Fibroblast of lung (primary cell): ENCODE data around the gene PRICKLE1. TPM values are rescaled to one million over a fixed set of nuclear protein-coding genes. Genes with fewer than 3 reads are reported as not detected.

Source experiments
- DNase-seq, 2 donors: peaks; one replicate each; pipeline versions ENCODE4 v3.0.0 to v3.0.0-alpha.2; 2010; ENCODE audit warnings: low read depth in 2 of 2
- H2AFZ ChIP-seq: 2 replicates; pipeline ENCODE4 v1.5.1; 2012; ENCODE audit warnings: low read length, control low read depth, inconsistent platforms
- H3K27ac ChIP-seq: 2 replicates; pipeline ENCODE4 v1.5.1; 2011; ENCODE audit warnings: low read length, control low read depth; ENCODE audit not compliant: insufficient read depth
- H3K27me3 ChIP-seq: 2 replicates; pipeline ENCODE4 v1.5.1; 2011; ENCODE audit warnings: mild to moderate bottlenecking, low read length; ENCODE audit not compliant: control insufficient read depth, insufficient read depth
- H3K36me3 ChIP-seq: 2 replicates; pipeline ENCODE4 v1.5.1; 2011; ENCODE audit warnings: low read length; ENCODE audit not compliant: control insufficient read depth, insufficient read depth
- H3K4me1 ChIP-seq: 2 replicates; pipeline ENCODE4 v1.5.1; 2011; ENCODE audit warnings: low read length; ENCODE audit not compliant: control insufficient read depth, insufficient read depth; ENCODE audit errors: extremely low read depth
- H3K4me2 ChIP-seq: 2 replicates; pipeline ENCODE4 v1.5.1; 2011; ENCODE audit warnings: low read length, control low read depth; ENCODE audit not compliant: insufficient read depth; ENCODE audit errors: extremely low read depth
- H3K4me3 ChIP-seq, 4 experiments: fragments of 200-600 bp in 1 of 4; sonication (generic) in 1 of 4; replicated peaks in 1 of 4; 2 replicates each; pipeline ENCODE4 v1.5.1; 2011 to 2016; ENCODE audit warnings: low read length in 4 of 4, low read depth in 3 of 4, mild to moderate bottlenecking in 3 of 4, control low read depth in 2 of 4, inconsistent platforms in 1 of 4, mixed read lengths in 1 of 4; ENCODE audit not compliant: insufficient read depth in 1 of 4; ENCODE audit errors: control extremely low read depth in 1 of 4
- H3K79me2 ChIP-seq: 2 replicates; pipeline ENCODE4 v1.5.1; 2012; ENCODE audit warnings: mild to moderate bottlenecking, low read length, inconsistent platforms; ENCODE audit not compliant: control insufficient read depth, insufficient read depth
- H3K9ac ChIP-seq: 2 replicates; pipeline ENCODE4 v1.5.1; 2011; ENCODE audit warnings: mild to moderate bottlenecking, low read length, control low read depth; ENCODE audit not compliant: insufficient read depth
- H3K9me3 ChIP-seq: 2 replicates; pipeline ENCODE4 v1.5.1; 2012; ENCODE audit warnings: low read depth, low read length; ENCODE audit not compliant: control insufficient read depth, insufficient read depth
- H4K20me1 ChIP-seq: 2 replicates; pipeline ENCODE4 v1.5.1; 2011; ENCODE audit warnings: low read length; ENCODE audit not compliant: control insufficient read depth, insufficient read depth; ENCODE audit errors: extremely low read depth
- CTCF ChIP-seq, 2 donors: IDR thresholded peaks in 1 of 2; conservative IDR thresholded peaks in 1 of 2; 1 replicate in 1 of 2; 2 replicates in 1 of 2; pipeline ENCODE4 v1.5.1; 2011 to 2012; ENCODE audit warnings: low read length in 2 of 2, control low read depth in 1 of 2, inconsistent platforms in 1 of 2, low read depth in 1 of 2, mild to moderate bottlenecking in 1 of 2
- EZH2 ChIP-seq: IDR thresholded peaks from 2 replicates; pipeline ENCODE4 v1.5.1; 2012; ENCODE audit warnings: low read length, control low read depth, mild to moderate bottlenecking; ENCODE audit errors: missing control alignments
- polyA plus RNA-seq, 2 donors: library from polyadenylated mRNA; depleted of rRNA in 1 of 2; stranded (reverse) in 1 of 2; unstranded in 1 of 2; fragments of >200 nt; gene quantifications; 2 replicates each; pipeline ENCODE4 v1.2.1, GENCODE V29; 2011 to 2012; ENCODE audit warnings: missing spikeins in 1 of 2
- total RNA-seq: library from RNA; depleted of rRNA; stranded (reverse); fragments of >200 nt; gene quantifications from 2 replicates; pipeline ENCODE4 v1.2.1, GENCODE V29; 2014

Gene PRICKLE1
- total and polyA plus RNA-seq, 2 donors (not counting 1 experiment from before 2014, with no cell fraction given): 3.4 to 9.6 TPM

GRCh38 chr12:42445891-42446290 lies 143.7 kb downstream of the PRICKLE1 start:
- no peak for TF ChIP-seq CTCF (conservative IDR thresholded peaks at IDR 0.05 in 1 of 2, IDR thresholded peaks at IDR 0.05 in 1 of 2; ENCODE audit: low read depth in 1 of 2, low read length in 2 of 2)
- TF ChIP-seq EZH2: no peak
- H3K27me3 ChIP-seq: no peaks in the 10 kb centered on the region
- H2AFZ ChIP-seq: no peak overlapping the region
- no peak overlapping the region for H3K9ac ChIP-seq
- peaks cover 1% of the 10 kb centered on the region for H3K36me3 ChIP-seq
- peaks cover 4% of the 10 kb centered on the region for H3K4me1 ChIP-seq
- H3K4me2 ChIP-seq: no peak overlapping the region
- no peak overlapping the region for H3K4me3 ChIP-seq
- no peak overlapping the region for H3K27ac ChIP-seq
- no peak for DNase-seq
- H4K20me1 ChIP-seq: no peaks in the 10 kb centered on the region
- no peaks in the 10 kb centered on the region for H3K79me2 ChIP-seq
- H3K9me3 ChIP-seq: no peaks in the 10 kb centered on the region

- TF ChIP-seq EZH2 (no peak), CTCF (conservative IDR thresholded peaks at IDR 0.05 in 1 of 2, IDR thresholded peaks at IDR 0.05 in 1 of 2; ENCODE audit: low read depth in 1 of 2, low read length in 2 of 2) (no peak)
- DNase-seq: no peak
- Histone ChIP-seq H3K36me3 (peaks cover 1% of the 10 kb centered on the region), H3K9ac (no peak overlapping the region), H3K4me2 (no peak overlapping the region), H2AFZ (no peak overlapping the region), H3K27ac (no peak overlapping the region), H3K27me3 (no peaks in the 10 kb centered on the region), H3K4me1 (no peaks in the 10 kb centered on the region), H4K20me1 (no peaks in the 10 kb centered on the region), H3K4me3 (no peak overlapping the region), H3K9me3 (no peaks in the 10 kb centered on the region), H3K79me2 (no peaks in the 10 kb centered on the region)
Measured at GRCh38 chr12:42444192-42444943, 145.2 kb downstream of the PRICKLE1 start.

DNA sequence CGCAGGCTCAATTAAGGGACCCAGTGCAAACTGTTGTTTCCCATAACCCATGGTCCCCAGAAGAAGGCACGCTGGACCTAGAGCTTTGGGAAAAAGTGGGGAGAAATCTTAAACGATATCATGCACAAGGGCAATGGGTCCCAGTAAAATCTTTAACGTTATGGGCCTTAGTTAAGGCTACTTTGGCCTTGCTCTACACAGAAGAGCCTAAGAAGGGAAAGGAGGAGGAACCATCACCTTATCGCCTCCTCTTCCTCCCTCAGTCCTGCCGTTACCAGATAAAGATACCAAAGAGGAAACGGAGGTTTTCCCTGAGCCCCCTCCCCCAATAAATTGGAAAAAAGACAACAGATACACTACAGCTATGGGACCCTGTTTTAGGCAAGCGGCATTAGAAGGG lies 146.7 kb downstream of the PRICKLE1 start:
- H3K27ac ChIP-seq: no peak overlapping the region
- TF ChIP-seq CTCF (conservative IDR thresholded peaks at IDR 0.05 in 1 of 2, IDR thresholded peaks at IDR 0.05 in 1 of 2; ENCODE audit: low read depth in 1 of 2, low read length in 2 of 2): no peak
- no peak for TF ChIP-seq EZH2
- H3K9me3 ChIP-seq: no peaks in the 10 kb centered on the region
- H3K79me2 ChIP-seq: no peaks in the 10 kb centered on the region
- H4K20me1 ChIP-seq: no peaks in the 10 kb centered on the region
- H3K27me3 ChIP-seq: no peaks in the 10 kb centered on the region
- no peak overlapping the region for H3K9ac ChIP-seq
- H3K4me1 ChIP-seq: no peaks in the 10 kb centered on the region
- no peak for DNase-seq
- H3K4me2 ChIP-seq: no peak overlapping the region
- peaks cover 1% of the 10 kb centered on the region for H3K36me3 ChIP-seq
- no peak overlapping the region for H2AFZ ChIP-seq
- no peak overlapping the region for H3K4me3 ChIP-seq
